ENCODE results near the gene SLC5A5.

The SLC5A5 gene

GRCh38 chr19:17847538-17848366, 24.0 kb upstream of the SLC5A5 start, which contains the start of gene JAK3:
Gene JAK3, minus strand, starts transcription at chr19:17847982. Its CDS starts 3,565 bp downstream, at chr19:17844417.
- DNase-seq: peak; percentile 92 to 94

GRCh38 chr19:17848595-17849292, 23.0 kb upstream of the SLC5A5 start:
- no peak for DNase-seq

- DNase-seq: no peak
Observed at GRCh38 chr19:17854061-17854460, 17.7 kb upstream of the SLC5A5 start.

GRCh38 chr19:17855280-17856152, 16.2 kb upstream of the SLC5A5 start:
- peak; percentile 97 for DNase-seq

- DNase-seq: peak; percentile 98 to 99
Observed at GRCh38 chr19:17859533-17860330, 12.0 kb upstream of the SLC5A5 start, which contains the start of gene RPL18A. Gene RPL18A, plus strand, starts transcription at chr19:17859910. Its CDS starts 47 bp downstream, at chr19:17859957.

- no peak for DNase-seq
Observed at GRCh38 chr19:17860331-17860992, 11.3 kb upstream of the SLC5A5 start.

GRCh38 chr19:17860993-17861360, 10.8 kb upstream of the SLC5A5 start:
- DNase-seq: no peak

- DNase-seq: no peak
Observed at GRCh38 chr19:17861542-17862402, 10.0 kb upstream of the SLC5A5 start.

- no peak for DNase-seq
Observed at GRCh38 chr19:17862711-17863519, 8.8 kb upstream of the SLC5A5 start.

- no peak for DNase-seq
Observed at GRCh38 chr19:17863520-17864182, 8.1 kb upstream of the SLC5A5 start.

GRCh38 chr19:17865364-17866311, 6.1 kb upstream of the SLC5A5 start:
- DNase-seq: peak in 1 of 2 experiments; percentile 51

GRCh38 chr19:17866312-17866963, 5.3 kb upstream of the SLC5A5 start:
- no peak for DNase-seq

GRCh38 chr19:17866964-17867486, 4.7 kb upstream of the SLC5A5 start:
- no peak for DNase-seq

- DNase-seq: no peak
Observed at GRCh38 chr19:17868669-17869068, 3.1 kb upstream of the SLC5A5 start.

- no peak for DNase-seq
Observed at GRCh38 chr19:17869114-17869608, 2.6 kb upstream of the SLC5A5 start.

- DNase-seq: no peak
Observed at GRCh38 chr19:17871032-17871877, 490 bp upstream of the SLC5A5 start.
